ENCODE results near the gene CASK. TPM values are rescaled to one million over a fixed set of nuclear protein-coding genes. Genes with fewer than 3 reads are reported as not detected.
"Not testable (repeated sequence)": the region's sequence is repeated elsewhere in the genome, so short reads cannot be mapped to it uniquely, and the experiment has no call there.

The CASK gene
- total and polyA plus RNA-seq, 9 donors = 17.5 to 41.5 (median 25.4) TPM

- Histone ChIP-seq H3K27me3 (ENCODE audit: control insufficient read depth, insufficient read depth, low read length) (peaks cover 44% of the 10 kb centered on the region), H3K27ac (ENCODE audit: low read length) (no peak overlapping the region), H3K9me3 (replicated peaks; ENCODE audit: control insufficient read depth, low read depth, low read length) (no peaks in the 10 kb centered on the region), H3K36me3 (ENCODE audit: control insufficient read depth, insufficient read depth, low read length) (peaks cover 5% of the 10 kb centered on the region), H3K4me1 (ENCODE audit: control insufficient read depth, insufficient read depth, low read length) (no peaks in the 10 kb centered on the region), H3K4me3 (ENCODE audit: low read length) (no peak overlapping the region)
- WGBS (ENCODE audit: insufficient coverage) = no CpG with 5 or more reads among the region's 5 CpGs
- DNase-seq = no peak
These were observed 403.9 kb downstream of the CASK start for GRCh38 chrX:41519468-41519867.

GRCh38 chrX:41518841-41519220, 404.5 kb downstream of the CASK start:
- peaks cover 5% of the 10 kb centered on the region for H3K36me3 ChIP-seq (ENCODE audit: control insufficient read depth, insufficient read depth, low read length)
- no peaks in the 10 kb centered on the region for H3K4me1 ChIP-seq (ENCODE audit: control insufficient read depth, insufficient read depth, low read length)
- H3K4me3 ChIP-seq (ENCODE audit: low read length) = no peak overlapping the region
- no peak for DNase-seq
- no peak overlapping the region for H3K27ac ChIP-seq (ENCODE audit: low read length)
- no peaks in the 10 kb centered on the region for H3K9me3 ChIP-seq (replicated peaks; ENCODE audit: control insufficient read depth, low read depth, low read length)
- peaks cover 45% of the 10 kb centered on the region for H3K27me3 ChIP-seq (ENCODE audit: control insufficient read depth, insufficient read depth, low read length)
- WGBS (ENCODE audit: insufficient coverage) = 60% methylated on average over 1 of the region's 5 CpGs

GRCh38 chrX:41518127-41518840, 405.1 kb downstream of the CASK start:
- H3K27ac ChIP-seq (ENCODE audit: low read length) = no peak overlapping the region
- no peak for DNase-seq
- no peaks in the 10 kb centered on the region for H3K9me3 ChIP-seq (replicated peaks; ENCODE audit: control insufficient read depth, low read depth, low read length)
- no peaks in the 10 kb centered on the region for H3K4me1 ChIP-seq (ENCODE audit: control insufficient read depth, insufficient read depth, low read length)
- 77% methylated on average over 3 of the region's 9 CpGs for WGBS (ENCODE audit: insufficient coverage)
- peaks cover 2% of the 10 kb centered on the region for H3K36me3 ChIP-seq (ENCODE audit: control insufficient read depth, insufficient read depth, low read length)
- H3K27me3 ChIP-seq (ENCODE audit: control insufficient read depth, insufficient read depth, low read length) = peaks cover 41% of the 10 kb centered on the region
- H3K4me3 ChIP-seq (ENCODE audit: low read length) = no peak overlapping the region

GRCh38 chrX:41516999-41517765, 406.2 kb downstream of the CASK start:
- Histone ChIP-seq H3K9me3 (replicated peaks; ENCODE audit: control insufficient read depth, low read depth, low read length) (no peaks in the 10 kb centered on the region), H3K36me3 (ENCODE audit: control insufficient read depth, insufficient read depth, low read length) (peaks cover 2% of the 10 kb centered on the region), H3K4me1 (ENCODE audit: control insufficient read depth, insufficient read depth, low read length) (no peaks in the 10 kb centered on the region), H3K27ac (ENCODE audit: low read length) (no peak overlapping the region), H3K27me3 (ENCODE audit: control insufficient read depth, insufficient read depth, low read length) (peaks cover 41% of the 10 kb centered on the region), H3K4me3 (ENCODE audit: low read length) (no peak overlapping the region)
- WGBS (ENCODE audit: insufficient coverage) = 37% methylated on average over 2 of the region's 4 CpGs
- DNase-seq = no peak

- Histone ChIP-seq H3K9me3 (replicated peaks; ENCODE audit: control insufficient read depth, low read depth, low read length) (no peaks in the 10 kb centered on the region), H3K4me1 (ENCODE audit: control insufficient read depth, insufficient read depth, low read length) (no peaks in the 10 kb centered on the region), H3K27ac (ENCODE audit: low read length) (no peak overlapping the region), H3K36me3 (ENCODE audit: control insufficient read depth, insufficient read depth, low read length) (peaks cover 2% of the 10 kb centered on the region), H3K27me3 (ENCODE audit: control insufficient read depth, insufficient read depth, low read length) (peaks cover 38% of the 10 kb centered on the region), H3K4me3 (ENCODE audit: low read length) (no peak overlapping the region)
- WGBS (ENCODE audit: insufficient coverage) = 84% methylated on average over 3 of the region's 5 CpGs
- no peak for DNase-seq
These were observed 406.9 kb downstream of the CASK start for GRCh38 chrX:41516456-41516855.

- peaks cover 36% of the 10 kb centered on the region for H3K27me3 ChIP-seq (ENCODE audit: control insufficient read depth, insufficient read depth, low read length)
- no peaks in the 10 kb centered on the region for H3K9me3 ChIP-seq (replicated peaks; ENCODE audit: control insufficient read depth, low read depth, low read length)
- H3K27ac ChIP-seq (ENCODE audit: low read length) = no peak overlapping the region
- 70% methylated on average over 8 of the region's 12 CpGs for WGBS (ENCODE audit: insufficient coverage)
- no peak overlapping the region for H3K4me3 ChIP-seq (ENCODE audit: low read length)
- DNase-seq = no peak
- H3K36me3 ChIP-seq (ENCODE audit: control insufficient read depth, insufficient read depth, low read length) = peaks cover 2% of the 10 kb centered on the region
- H3K4me1 ChIP-seq (ENCODE audit: control insufficient read depth, insufficient read depth, low read length) = no peaks in the 10 kb centered on the region
These were observed 408.0 kb downstream of the CASK start for GRCh38 chrX:41515376-41515775.

GRCh38 chrX:41514179-41514578, 409.2 kb downstream of the CASK start:
- Histone ChIP-seq H3K4me3 (ENCODE audit: low read length) (no peak overlapping the region), H3K9me3 (replicated peaks; ENCODE audit: control insufficient read depth, low read depth, low read length) (no peaks in the 10 kb centered on the region), H3K4me1 (ENCODE audit: control insufficient read depth, insufficient read depth, low read length) (no peaks in the 10 kb centered on the region), H3K27me3 (ENCODE audit: control insufficient read depth, insufficient read depth, low read length) (peaks cover 36% of the 10 kb centered on the region), H3K27ac (ENCODE audit: low read length) (no peak overlapping the region), H3K36me3 (ENCODE audit: control insufficient read depth, insufficient read depth, low read length) (no peaks in the 10 kb centered on the region)
- WGBS (ENCODE audit: insufficient coverage) = 56% methylated on average over 5 of the region's 9 CpGs
- no peak for DNase-seq

GRCh38 chrX:41512853-41513252, 410.5 kb downstream of the CASK start:
- 93% methylated on average over 5 of the region's 7 CpGs for WGBS (ENCODE audit: insufficient coverage)

GRCh38 chrX:41512394-41512793, 411.0 kb downstream of the CASK start:
- 82% methylated on average over 2 of the region's 4 CpGs for WGBS (ENCODE audit: insufficient coverage)
- H3K27me3 ChIP-seq (ENCODE audit: control insufficient read depth, insufficient read depth, low read length) = peaks cover 28% of the 10 kb centered on the region
- no peak for DNase-seq
- no peak overlapping the region for H3K27ac ChIP-seq (ENCODE audit: low read length)
- H3K4me3 ChIP-seq (ENCODE audit: low read length) = no peak overlapping the region
- H3K9me3 ChIP-seq (replicated peaks; ENCODE audit: control insufficient read depth, low read depth, low read length) = no peaks in the 10 kb centered on the region
- H3K4me1 ChIP-seq (ENCODE audit: control insufficient read depth, insufficient read depth, low read length) = no peaks in the 10 kb centered on the region
- no peaks in the 10 kb centered on the region for H3K36me3 ChIP-seq (ENCODE audit: control insufficient read depth, insufficient read depth, low read length)

More at GRCh38 chrX:41512853-41513252, 410.5 kb downstream of the CASK start:
- H3K4me3 ChIP-seq (ENCODE audit: low read length); H3K4me1 ChIP-seq (ENCODE audit: control insufficient read depth, insufficient read depth, low read length); H3K27ac ChIP-seq (ENCODE audit: low read length); H3K36me3 ChIP-seq (ENCODE audit: control insufficient read depth, insufficient read depth, low read length); DNase-seq; H3K9me3 ChIP-seq (replicated peaks; ENCODE audit: control insufficient read depth, low read depth, low read length): not testable (repeated sequence)
- H3K27me3 ChIP-seq (ENCODE audit: control insufficient read depth, insufficient read depth, low read length) = peaks cover 29% of the 10 kb centered on the region

- 97% methylated on average over 3 of the region's 4 CpGs for WGBS (ENCODE audit: insufficient coverage)
- H3K4me1 ChIP-seq (ENCODE audit: control insufficient read depth, insufficient read depth, low read length) = no peaks in the 10 kb centered on the region
- DNase-seq = no peak
These were observed 415.4 kb downstream of the CASK start for GRCh38 chrX:41507919-41508318.

More at GRCh38 chrX:41507919-41508318, 415.4 kb downstream of the CASK start:
- Histone ChIP-seq H3K4me3 (ENCODE audit: low read length) (no peak overlapping the region), H3K36me3 (ENCODE audit: control insufficient read depth, insufficient read depth, low read length) (no peaks in the 10 kb centered on the region), H3K27ac (ENCODE audit: low read length) (no peak overlapping the region), H3K9me3 (replicated peaks; ENCODE audit: control insufficient read depth, low read depth, low read length) (no peaks in the 10 kb centered on the region), H3K27me3 (ENCODE audit: control insufficient read depth, insufficient read depth, low read length) (peaks cover 11% of the 10 kb centered on the region)

Measured in muscle of leg (tissue), 11 donors.